Activated CD8-positive, alpha-beta memory T cell treated with anti-CD3 and anti-CD28 coated beads, Interleukin-2, amount 10 ng/mL, durations not matched to agents 7 days and 5 days (primary cell): ENCODE data around the gene FAM32A. TPM values are rescaled to one million over a fixed set of nuclear protein-coding genes. Genes with fewer than 3 reads are reported as not detected.

Experiments used
- ATAC-seq: fragments of 150-1000 bp; cut with Tn5 transposase; one replicate; pipeline ENCODE4 v1.10.0; 2021; ENCODE audit warnings: moderate library complexity
- CTCF ChIA-PET: fragments of 350-600 bp; sonication (Branson Sonifier 250); formaldehyde crosslinking; loops from one replicate; lab custom pipeline; 2021; ENCODE audit warnings: antibody characterized with exemption; lab: Charles Lee
- DNase-seq: peaks from one replicate; pipeline ENCODE4 v3.0.0-alpha.2; 2020
- H3K27ac Mint-ChIP-seq: one replicate; pipeline ENCODE4 v1.8.0; 2021; ENCODE audit warnings: mild to moderate bottlenecking, mixed read lengths
- H3K27me3 Mint-ChIP-seq: one replicate; pipeline ENCODE4 v1.8.0; 2021; ENCODE audit warnings: mixed read lengths
- H3K36me3 Mint-ChIP-seq: one replicate; pipeline ENCODE4 v1.8.0; 2021; ENCODE audit warnings: mild to moderate bottlenecking, mixed read lengths
- H3K4me1 Mint-ChIP-seq: one replicate; pipeline ENCODE4 v1.8.0; 2021; ENCODE audit warnings: mixed read lengths
- H3K4me3 Mint-ChIP-seq: one replicate; pipeline ENCODE4 v1.8.0; 2021; ENCODE audit warnings: mild to moderate bottlenecking, moderate library complexity, mixed read lengths
- H3K9me3 Mint-ChIP-seq: one replicate; pipeline ENCODE4 v1.8.0; 2022; ENCODE audit warnings: low read depth, mixed read lengths
- total RNA-seq, 2 experiments: library from RNA; stranded (reverse); gene quantifications; one replicate each; pipeline ENCODE4 v1.2.3, GENCODE V29; 2021

FAM32A gene
- total RNA-seq, 2 experiments from 2014 or later = 64.6 to 72.0 TPM

DNA sequence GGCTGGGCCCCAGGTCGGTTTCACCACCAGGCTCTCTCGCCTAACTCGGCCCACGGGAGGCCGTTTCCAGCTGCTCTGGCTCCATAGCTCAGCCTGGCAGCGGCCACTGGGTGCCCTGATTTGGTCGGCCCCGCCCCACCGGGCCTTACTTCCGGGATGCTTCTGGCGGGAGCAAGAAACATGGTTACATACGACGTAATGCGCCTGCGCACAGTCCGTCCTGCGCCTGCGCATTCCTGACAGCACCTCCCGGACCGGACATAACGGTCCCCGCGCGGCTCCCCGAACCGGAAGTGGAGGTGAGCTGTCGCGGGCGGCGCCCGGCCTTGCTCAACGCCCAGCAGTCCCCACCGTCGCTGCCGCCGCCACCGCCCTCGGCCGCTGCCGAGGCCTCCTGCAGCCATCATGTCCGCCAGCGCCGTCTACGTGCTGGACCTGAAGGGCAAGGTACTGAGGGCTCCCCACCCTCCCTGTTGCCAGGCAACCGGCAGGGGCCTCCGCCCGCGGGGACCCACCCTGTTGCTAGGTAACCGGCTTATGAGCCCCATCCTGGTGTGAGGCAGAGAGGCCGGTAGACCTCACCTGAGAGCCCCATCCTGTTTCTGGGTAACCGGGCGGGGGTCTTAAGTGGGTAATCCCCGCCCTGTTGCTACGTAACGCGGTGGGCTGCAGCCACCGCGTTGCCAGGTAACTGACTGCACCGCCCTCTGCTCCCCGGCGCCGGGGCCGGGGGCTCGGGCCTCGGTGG, 12.6 kb downstream of the FAM32A start, which contains the start of gene AP1M1:
AP1M1 (plus strand) TSS at position 290 of the 748 bp plus-strand sequence; CDS start at position 406, 116 bp downstream.
- ATAC-seq (peak; percentile 94), DNase-seq (peak; percentile 99)
- Mint-ChIP-seq H3K4me3 (peak within 1 kb of the TSS; percentile 79), H3K9me3 (no peaks in the 10 kb centered on the region), H3K27ac (peak within 1 kb of the TSS; percentile 88), H3K36me3 (peaks cover 23% of the 10 kb centered on the region), H3K27me3 (no peaks in the 10 kb centered on the region), H3K4me1 (peaks cover 49% of the 10 kb centered on the region)
- CTCF ChIA-PET = interaction anchor here (0.8 to 2.9 kb wide), 11 partner anchors 11 to 568 kb away, joined by 3 to 22 read pairs (median 5); partner anchors contain the start of gene FAM32A

- Mint-ChIP-seq H3K4me1 (peaks cover 54% of the 10 kb centered on the region), H3K9me3 (no peaks in the 10 kb centered on the region), H3K36me3 (peaks cover 27% of the 10 kb centered on the region), H3K27me3 (no peaks in the 10 kb centered on the region), H3K27ac (peak overlapping the region; percentile 73), H3K4me3 (peak overlapping the region; percentile 79)
- DNase-seq = no peak
- no peak for ATAC-seq
- CTCF ChIA-PET = interaction anchor here (0.8 to 2.9 kb wide), 10 partner anchors 12 to 569 kb away, joined by 3 to 22 read pairs (median 4); partner anchors contain the start of gene FAM32A
Observed at GRCh38 chr19:16198370-16198651, 13.1 kb downstream of the FAM32A start.

DNA sequence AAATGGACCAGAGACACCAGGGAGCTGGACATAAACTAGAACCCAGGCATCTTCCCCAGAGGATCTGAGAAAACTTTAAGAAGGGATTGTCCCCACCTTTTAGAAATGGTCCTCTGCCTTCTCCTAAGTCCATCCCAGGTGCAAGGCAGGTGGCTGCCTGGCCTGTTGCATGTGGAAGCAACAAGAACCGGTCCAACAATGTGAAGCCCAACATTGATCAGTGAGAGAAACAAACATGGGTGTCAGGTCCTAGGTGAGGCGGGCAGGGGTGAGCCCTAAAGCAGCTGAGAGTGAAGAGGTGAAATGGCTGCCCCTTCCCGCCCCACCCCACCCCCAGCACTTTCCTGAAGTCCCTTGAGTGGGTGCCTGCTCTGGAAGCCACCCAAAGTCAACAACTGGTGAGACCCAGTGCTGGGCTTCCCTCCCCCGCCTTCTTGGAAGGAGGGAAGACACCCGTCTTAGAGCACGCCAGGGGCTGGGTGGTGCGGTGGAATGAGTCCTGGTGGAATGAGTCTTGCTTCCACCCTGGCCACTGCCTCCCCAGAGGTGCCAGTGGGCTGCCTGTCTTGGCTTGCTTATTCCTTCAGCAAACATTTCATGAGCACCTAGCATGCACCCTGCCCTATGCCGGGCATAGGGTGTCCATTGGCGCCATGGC, 14.2 kb downstream of the FAM32A start:
- H3K36me3 Mint-ChIP-seq = peaks cover 26% of the 10 kb centered on the region
- no peaks in the 10 kb centered on the region for H3K9me3 Mint-ChIP-seq
- H3K27ac Mint-ChIP-seq = peak overlapping the region; percentile 2
- CTCF ChIA-PET = interaction anchor here (0.8 to 2.9 kb wide), 5 partner anchors 82 to 187 kb away, joined by 4 to 16 read pairs (median 5); no protein-coding TSS in a partner anchor
- ATAC-seq = no peak
- H3K4me1 Mint-ChIP-seq = peaks cover 60% of the 10 kb centered on the region
- peak overlapping the region; percentile 79 for H3K4me3 Mint-ChIP-seq
- no peak for DNase-seq
- H3K27me3 Mint-ChIP-seq = no peaks in the 10 kb centered on the region

DNA sequence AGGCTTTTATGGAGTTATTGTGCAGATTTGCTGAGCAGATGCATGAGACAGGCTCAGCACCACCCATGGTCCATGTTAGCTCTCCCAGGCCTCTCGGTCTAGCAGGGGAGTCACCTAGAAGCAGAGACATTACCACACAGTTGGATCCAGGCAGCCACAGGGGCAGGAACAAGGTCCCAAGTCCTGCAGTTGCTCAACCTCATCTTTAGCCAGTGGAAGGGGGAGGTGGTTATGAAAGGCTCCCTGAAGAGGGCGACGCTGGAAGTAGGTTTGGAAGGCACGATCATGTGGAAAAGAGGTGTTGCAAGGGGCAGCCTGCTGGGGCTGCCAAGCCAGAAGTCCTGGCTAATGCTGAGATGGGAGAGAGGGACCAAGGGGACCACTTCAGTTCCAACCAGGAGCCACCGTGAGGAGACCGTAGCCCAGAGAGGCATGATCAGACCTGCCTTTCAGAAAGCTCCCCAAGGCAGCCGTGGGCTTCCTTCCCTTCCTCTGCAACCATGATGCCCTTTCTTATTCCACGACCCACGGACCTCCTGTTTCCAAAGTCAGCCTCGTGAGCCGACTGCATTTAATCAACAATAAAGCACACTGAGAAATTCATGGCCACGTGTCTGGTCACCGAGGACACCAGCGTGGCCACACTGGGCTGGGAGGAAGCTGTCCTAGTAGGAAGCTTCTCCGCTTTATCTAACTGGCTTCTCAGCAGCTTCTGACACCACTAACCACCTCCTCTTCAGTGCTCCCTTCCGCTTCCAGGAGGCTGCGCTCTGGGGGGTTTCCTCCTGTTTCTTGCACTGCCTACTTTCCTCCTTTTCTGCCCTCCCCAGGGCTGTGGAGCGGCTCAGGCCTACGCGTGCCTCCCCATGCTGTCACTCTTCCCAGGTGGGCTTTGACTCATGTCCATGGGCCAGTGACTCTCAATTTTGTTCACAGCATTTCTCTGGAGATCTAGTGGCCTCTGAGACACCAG, 15.1 kb downstream of the FAM32A start:
- Mint-ChIP-seq H3K27ac (peak overlapping the region; percentile 33), H3K36me3 (peaks cover 25% of the 10 kb centered on the region), H3K4me3 (no peak overlapping the region), H3K27me3 (no peaks in the 10 kb centered on the region), H3K4me1 (peaks cover 60% of the 10 kb centered on the region), H3K9me3 (no peaks in the 10 kb centered on the region)
- no peak for DNase-seq
- no peak for ATAC-seq
- CTCF ChIA-PET = interaction anchor here (0.8 to 2.9 kb wide), 2 partner anchors 83 to 159 kb away, joined by 4 to 16 read pairs; no protein-coding TSS in a partner anchor

GRCh38 chr19:16201011-16201391, 15.8 kb downstream of the FAM32A start:
- CTCF ChIA-PET = no interaction called here
- Mint-ChIP-seq H3K4me1 (peaks cover 60% of the 10 kb centered on the region), H3K9me3 (no peaks in the 10 kb centered on the region), H3K27ac (no peak overlapping the region), H3K36me3 (peaks cover 25% of the 10 kb centered on the region), H3K27me3 (no peaks in the 10 kb centered on the region), H3K4me3 (no peak overlapping the region)
- DNase-seq = no peak
- ATAC-seq = no peak

GRCh38 chr19:16202320-16203255, 17.4 kb downstream of the FAM32A start:
- H3K27ac Mint-ChIP-seq = peak overlapping the region; percentile 41
- DNase-seq (no peak), ATAC-seq (no peak)
- H3K4me3 Mint-ChIP-seq = no peak overlapping the region
- CTCF ChIA-PET = interaction anchor here (0.6 kb wide), 1 partner anchor 21 kb away, joined by 3 read pairs; no protein-coding TSS in a partner anchor
- H3K36me3 Mint-ChIP-seq = peaks cover 33% of the 10 kb centered on the region
- peaks cover 66% of the 10 kb centered on the region for H3K4me1 Mint-ChIP-seq
- H3K9me3 Mint-ChIP-seq = no peaks in the 10 kb centered on the region
- H3K27me3 Mint-ChIP-seq = no peaks in the 10 kb centered on the region

GRCh38 chr19:16203256-16204004, 18.2 kb downstream of the FAM32A start:
- CTCF ChIA-PET = interaction anchor here (0.6 kb wide), 1 partner anchor 22 kb away, joined by 3 read pairs; no protein-coding TSS in a partner anchor
- ATAC-seq = no peak
- DNase-seq = no peak
- H3K4me3 Mint-ChIP-seq = no peak overlapping the region
- peaks cover 72% of the 10 kb centered on the region for H3K4me1 Mint-ChIP-seq
- no peaks in the 10 kb centered on the region for H3K27me3 Mint-ChIP-seq
- no peaks in the 10 kb centered on the region for H3K9me3 Mint-ChIP-seq
- peaks cover 39% of the 10 kb centered on the region for H3K36me3 Mint-ChIP-seq
- H3K27ac Mint-ChIP-seq = no peak overlapping the region

DNA sequence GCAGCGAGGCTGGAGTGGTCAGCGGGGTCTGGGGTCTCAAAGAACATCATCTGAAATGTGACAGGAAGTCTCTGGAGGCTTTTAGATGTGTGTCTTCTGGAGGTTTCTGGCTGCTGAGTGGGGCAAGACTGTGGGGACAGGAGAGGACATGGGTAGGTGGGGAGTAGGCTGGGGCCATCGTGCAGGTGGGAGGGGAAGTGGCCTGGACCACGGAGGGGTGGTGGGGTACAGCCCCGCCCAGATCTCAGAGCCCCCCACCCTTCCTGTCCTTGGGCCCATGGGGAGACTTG, 18.7 kb downstream of the FAM32A start:
- Mint-ChIP-seq H3K9me3 (no peaks in the 10 kb centered on the region), H3K36me3 (peaks cover 43% of the 10 kb centered on the region), H3K4me3 (no peak overlapping the region), H3K27me3 (no peaks in the 10 kb centered on the region), H3K4me1 (peaks cover 68% of the 10 kb centered on the region), H3K27ac (no peak overlapping the region)
- CTCF ChIA-PET = no interaction called here
- ATAC-seq (no peak), DNase-seq (no peak)

DNA sequence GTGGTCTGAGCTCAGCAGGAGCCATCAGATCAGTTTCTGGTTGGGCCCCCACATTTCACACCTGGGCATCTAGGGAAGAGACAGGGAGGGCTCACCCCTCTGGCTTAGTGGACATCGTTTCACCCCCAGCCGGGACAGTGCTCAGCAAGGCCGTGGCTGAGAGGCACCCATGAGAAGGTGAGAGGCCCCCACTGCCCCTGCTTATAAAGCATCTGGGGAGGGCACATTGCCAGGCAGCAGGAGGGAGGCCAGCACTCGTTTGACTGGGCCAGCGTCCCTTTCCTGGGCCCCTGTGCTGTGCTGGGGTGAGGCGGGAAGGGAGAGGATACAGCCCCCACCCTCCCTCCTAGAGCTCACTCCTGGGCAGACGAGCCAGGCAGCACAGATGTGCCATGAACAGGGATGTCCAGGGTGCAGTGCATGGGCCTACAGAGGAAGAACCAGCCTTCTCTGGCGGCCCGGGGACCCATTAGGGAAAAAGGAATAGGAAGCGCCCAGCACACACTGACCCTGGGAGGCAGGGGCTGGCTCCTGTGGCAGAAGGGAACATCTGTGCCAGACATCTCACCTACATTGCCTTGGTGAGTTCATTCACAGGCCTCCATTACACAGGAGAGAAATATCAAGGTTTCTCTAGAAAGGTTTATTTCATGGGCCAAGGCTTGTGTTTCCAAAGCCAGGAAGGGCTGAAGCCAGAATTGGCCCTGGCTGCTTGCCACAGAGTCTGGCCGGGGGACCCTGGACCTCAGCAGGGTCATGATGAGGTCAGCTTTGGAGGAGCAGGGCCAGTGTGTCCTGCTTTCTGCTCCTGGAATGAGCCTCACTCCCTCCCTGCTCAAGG, 20.2 kb downstream of the FAM32A start:
- Mint-ChIP-seq H3K4me1 (peaks cover 56% of the 10 kb centered on the region), H3K4me3 (no peak overlapping the region), H3K36me3 (peaks cover 54% of the 10 kb centered on the region), H3K27ac (no peak overlapping the region), H3K27me3 (no peaks in the 10 kb centered on the region), H3K9me3 (no peaks in the 10 kb centered on the region)
- ATAC-seq (no peak), DNase-seq (no peak)
- CTCF ChIA-PET = no interaction called here

GRCh38 chr19:16206046-16206605, 20.9 kb downstream of the FAM32A start:
- no peak for DNase-seq
- Mint-ChIP-seq H3K4me3 (no peak overlapping the region), H3K9me3 (no peaks in the 10 kb centered on the region), H3K27me3 (no peaks in the 10 kb centered on the region), H3K36me3 (peaks cover 55% of the 10 kb centered on the region), H3K4me1 (peaks cover 49% of the 10 kb centered on the region), H3K27ac (no peak overlapping the region)
- ATAC-seq = no peak
- CTCF ChIA-PET = no interaction called here

DNA sequence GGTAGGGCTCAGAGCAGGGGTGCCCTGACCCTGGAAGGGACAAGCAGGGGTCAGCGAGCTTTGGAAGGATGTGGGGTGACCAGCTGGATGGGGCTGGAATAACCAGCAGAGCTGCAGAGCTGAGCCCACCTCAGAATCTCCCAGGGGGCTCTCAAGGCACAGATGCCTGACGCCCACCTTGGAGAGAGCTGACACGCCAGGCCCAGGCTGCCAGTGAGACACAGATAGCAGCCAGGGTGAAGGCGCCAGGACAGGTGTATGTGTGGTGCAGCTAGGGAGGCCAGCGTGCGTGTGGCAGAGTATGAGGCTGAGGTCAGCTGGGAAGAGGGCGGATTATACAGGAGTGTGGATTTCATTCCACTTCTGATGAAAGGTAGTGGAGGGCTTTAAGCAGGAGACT, 21.4 kb downstream of the FAM32A start:
- CTCF ChIA-PET = no interaction called here
- peaks cover 46% of the 10 kb centered on the region for H3K4me1 Mint-ChIP-seq
- peaks cover 58% of the 10 kb centered on the region for H3K36me3 Mint-ChIP-seq
- no peak overlapping the region for H3K27ac Mint-ChIP-seq
- H3K27me3 Mint-ChIP-seq = no peaks in the 10 kb centered on the region
- no peak for ATAC-seq
- no peaks in the 10 kb centered on the region for H3K9me3 Mint-ChIP-seq
- DNase-seq = no peak
- H3K4me3 Mint-ChIP-seq = no peak overlapping the region
